Mucosa of descending colon (tissue), 3 donors: Measurements from ENCODE around the gene SLC12A7. TPM values are rescaled to one million over a fixed set of nuclear protein-coding genes. Genes with fewer than 3 reads are reported as not detected.
A peak's percentile ranks its signal among the peaks of the same experiment; 100 is the strongest.

ENCODE experiments used
- ATAC-seq: fragments of 200-7000 bp; cut with Tn5 transposase; one replicate; pipeline ENCODE4 v1.9.1; 2020; ENCODE audit warnings: mild to moderate bottlenecking, moderate library complexity
- DNase-seq, 3 donors: peaks; one replicate each; pipeline ENCODE4 v3.0.0-alpha.2; 2020
- H3K36me3 ChIP-seq: fragments of 200-600 bp; one replicate; pipeline ENCODE4 v1.8.0; 2021; ENCODE audit warnings: low read depth, mild to moderate bottlenecking
- H3K4me1 ChIP-seq: fragments of 200-600 bp; one replicate; pipeline ENCODE4 v1.8.0; 2021; ENCODE audit warnings: low read depth, mild to moderate bottlenecking
- H3K4me3 ChIP-seq: fragments of 200-600 bp; one replicate; pipeline ENCODE4 v1.8.0; 2021; ENCODE audit warnings: mild to moderate bottlenecking
- H3K9me3 ChIP-seq: fragments of 200-600 bp; one replicate; pipeline ENCODE4 v1.8.0; 2021; ENCODE audit warnings: mild to moderate bottlenecking
- intact Hi-C, 2 donors: fragments of 100-400 bp; cut with DNase I in 1 of 2; cut with micrococcal nuclease in 1 of 2; formaldehyde crosslinking; loops; one replicate each; pipeline versions ENCODE4 v1.11.0 to v1.11.1; 2022; cut with DNase I, micrococcal nuclease
- total RNA-seq, 3 donors: library from RNA; stranded (reverse); fragmentation: NEBNext Ultra II Directional in 2 of 3; extraction: Animal tissue kit (Norgen Biotek cat#: 25700) in 2 of 3; gene quantifications; one replicate each; pipeline versions ENCODE4 v1.2.1 to v1.2.4, GENCODE V29; 2021 to 2023
- TF ChIP-seq, protein P1 (sequence below): fragments of 200-600 bp; IDR thresholded peaks from one replicate; pipeline ENCODE4 v1.8.0; 2022; ENCODE audit warnings: antibody characterized with exemption, mild to moderate bottlenecking
- donor health status: DM: no; HTN: no; CAD: no; lungs with moderate emphysema.
- donor health status: DM: no; HTN: no; CAD: no.
- donor health status: DM: no; HTN: yes; CAD: no.

Gene SLC12A7
- total RNA-seq, 3 donors from 2014 or later: 80.5 to 97.4 (median 94.1) TPM

DNA sequence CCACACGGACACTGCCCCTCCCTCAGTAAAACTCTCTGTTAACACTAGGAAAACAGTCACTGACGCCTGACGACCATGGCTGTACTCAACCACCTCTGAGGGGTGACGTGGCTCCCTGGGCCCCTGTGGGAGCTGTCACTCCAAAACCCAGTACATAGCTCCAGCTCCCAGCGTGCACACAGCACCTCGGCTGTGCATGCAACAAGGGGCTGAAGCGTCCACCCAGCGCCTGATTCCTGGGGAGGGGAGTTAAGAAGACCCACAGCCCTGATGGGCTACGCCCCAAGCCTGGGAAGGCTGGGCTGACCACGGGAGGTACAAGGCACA is 36.3 kb downstream of the SLC12A7 start:
- H3K4me1 ChIP-seq: no peaks in the 10 kb centered on the region
- ATAC-seq (no peak), DNase-seq (no peak)
- intact Hi-C loops: no loop called here
- H3K36me3 ChIP-seq: peaks cover 7% of the 10 kb centered on the region
- no peak overlapping the region for H3K4me3 ChIP-seq
- TF ChIP-seq, protein P1, sequence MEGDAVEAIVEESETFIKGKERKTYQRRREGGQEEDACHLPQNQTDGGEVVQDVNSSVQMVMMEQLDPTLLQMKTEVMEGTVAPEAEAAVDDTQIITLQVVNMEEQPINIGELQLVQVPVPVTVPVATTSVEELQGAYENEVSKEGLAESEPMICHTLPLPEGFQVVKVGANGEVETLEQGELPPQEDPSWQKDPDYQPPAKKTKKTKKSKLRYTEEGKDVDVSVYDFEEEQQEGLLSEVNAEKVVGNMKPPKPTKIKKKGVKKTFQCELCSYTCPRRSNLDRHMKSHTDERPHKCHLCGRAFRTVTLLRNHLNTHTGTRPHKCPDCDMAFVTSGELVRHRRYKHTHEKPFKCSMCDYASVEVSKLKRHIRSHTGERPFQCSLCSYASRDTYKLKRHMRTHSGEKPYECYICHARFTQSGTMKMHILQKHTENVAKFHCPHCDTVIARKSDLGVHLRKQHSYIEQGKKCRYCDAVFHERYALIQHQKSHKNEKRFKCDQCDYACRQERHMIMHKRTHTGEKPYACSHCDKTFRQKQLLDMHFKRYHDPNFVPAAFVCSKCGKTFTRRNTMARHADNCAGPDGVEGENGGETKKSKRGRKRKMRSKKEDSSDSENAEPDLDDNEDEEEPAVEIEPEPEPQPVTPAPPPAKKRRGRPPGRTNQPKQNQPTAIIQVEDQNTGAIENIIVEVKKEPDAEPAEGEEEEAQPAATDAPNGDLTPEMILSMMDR: no peak
- no peaks in the 10 kb centered on the region for H3K9me3 ChIP-seq

DNA sequence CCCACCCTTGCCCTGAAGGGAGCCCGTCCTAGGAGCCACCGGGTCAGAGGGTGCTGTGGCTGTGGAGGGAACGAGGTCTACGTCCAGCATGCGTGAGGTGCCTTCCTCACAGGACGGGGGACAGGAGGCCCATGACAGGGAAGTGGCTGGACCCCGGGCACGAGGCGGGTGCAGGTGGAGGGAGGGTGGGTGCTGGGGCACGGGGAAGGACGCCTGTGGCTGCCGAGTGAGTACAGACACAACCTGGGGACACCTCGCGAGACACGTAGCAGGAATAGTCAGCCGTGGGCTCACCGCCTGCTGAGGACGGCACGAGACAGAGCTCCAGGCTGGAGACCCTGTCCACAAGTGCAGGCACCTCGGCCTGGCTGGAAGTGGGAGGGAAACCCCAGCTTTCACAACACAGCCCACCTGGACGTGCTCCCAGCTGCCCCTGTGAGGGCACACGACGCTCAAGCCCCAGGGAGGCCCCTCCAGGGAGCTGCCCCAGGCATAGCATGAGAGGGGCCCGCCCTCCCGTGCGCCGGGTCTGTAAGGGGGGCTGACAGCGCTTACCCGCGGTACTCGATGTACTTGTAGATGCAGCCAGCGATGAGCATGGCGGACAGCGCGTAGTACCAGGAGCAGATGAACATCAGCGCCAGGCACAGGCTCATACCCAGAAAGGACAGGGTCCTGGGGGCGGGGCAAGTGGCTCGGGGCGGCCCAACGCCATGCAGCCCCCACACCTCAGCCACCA is 36.9 kb downstream of the SLC12A7 start:
- H3K9me3 ChIP-seq: no peaks in the 10 kb centered on the region
- TF ChIP-seq, protein P1: no peak
- ATAC-seq: no peak
- intact Hi-C loops: no loop called here
- peaks cover 7% of the 10 kb centered on the region for H3K36me3 ChIP-seq
- H3K4me3 ChIP-seq: no peak overlapping the region
- no peak for DNase-seq
- no peaks in the 10 kb centered on the region for H3K4me1 ChIP-seq

DNA sequence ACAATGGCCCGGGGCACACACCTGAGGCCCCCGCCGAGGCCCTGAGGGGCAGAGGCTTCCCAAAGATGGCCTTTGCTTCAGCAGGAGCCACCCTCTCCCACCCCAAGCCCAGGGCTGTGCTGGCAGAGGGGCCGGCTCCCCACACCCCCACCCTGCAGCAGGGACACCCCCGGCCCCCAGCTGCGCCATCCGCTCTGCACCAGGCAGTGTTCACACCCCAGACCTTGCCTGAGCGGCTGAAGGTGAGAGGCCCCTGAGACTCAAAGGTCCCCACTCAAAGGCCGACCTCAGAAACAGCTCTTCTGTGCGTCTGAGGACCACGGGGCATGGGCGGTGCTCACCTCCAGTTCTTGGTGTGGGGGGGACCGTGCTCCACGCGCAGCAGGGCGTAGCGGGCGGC is 37.6 kb downstream of the SLC12A7 start:
- Histone ChIP-seq H3K36me3 (peaks cover 7% of the 10 kb centered on the region), H3K4me1 (no peaks in the 10 kb centered on the region), H3K9me3 (no peaks in the 10 kb centered on the region), H3K4me3 (no peak overlapping the region)
- no peak for ATAC-seq
- no peak for DNase-seq
- intact Hi-C loops: no loop called here
- TF ChIP-seq, protein P1: no peak

DNA sequence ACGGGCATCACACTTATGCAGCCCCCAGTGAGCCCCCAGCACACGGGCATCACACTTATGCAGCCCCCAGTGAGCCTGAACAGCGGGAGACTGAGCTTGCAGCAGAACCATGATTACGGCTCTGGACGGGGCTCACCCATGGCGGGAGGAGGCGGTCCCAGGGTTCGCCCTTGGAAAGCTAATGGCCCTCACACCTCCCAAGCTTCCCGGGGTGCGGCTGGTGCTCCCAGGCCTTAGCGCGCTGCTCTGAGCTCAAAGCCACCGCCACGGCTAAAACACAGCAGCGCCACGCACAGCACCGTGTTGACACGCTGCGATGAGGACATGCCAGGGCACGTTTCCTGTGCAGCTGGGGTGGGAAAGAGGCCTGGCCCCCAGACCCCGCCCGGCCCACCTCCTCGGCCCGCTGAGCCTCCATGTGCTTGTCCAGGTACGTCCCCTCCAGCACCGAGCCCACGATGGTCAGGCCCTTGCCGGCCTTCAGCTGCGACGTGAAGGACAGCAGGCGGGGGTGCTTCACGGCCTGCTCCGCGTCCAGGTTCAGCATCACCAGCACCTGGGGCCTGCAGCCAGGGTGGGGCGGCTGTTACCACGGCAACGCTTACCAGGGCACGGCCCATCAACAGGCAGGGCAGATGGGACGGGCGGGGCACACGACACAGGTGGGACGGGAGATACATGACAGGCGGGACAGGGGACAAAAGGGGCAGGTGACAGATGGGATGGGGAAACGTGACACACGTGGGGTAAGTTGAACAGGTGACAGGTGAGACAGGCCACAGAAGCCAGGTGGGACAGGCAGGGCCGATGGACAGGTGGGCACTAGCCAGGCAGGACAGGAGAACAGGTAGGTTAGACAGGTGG is 38.4 kb downstream of the SLC12A7 start:
- Histone ChIP-seq H3K4me1 (no peaks in the 10 kb centered on the region), H3K9me3 (no peaks in the 10 kb centered on the region), H3K36me3 (peaks cover 7% of the 10 kb centered on the region), H3K4me3 (no peak overlapping the region)
- intact Hi-C loops: no loop called here
- peak; percentile 78 for ATAC-seq
- TF ChIP-seq, protein P1: no peak
- DNase-seq: peak; percentile 38 to 77 (median 60)

DNA sequence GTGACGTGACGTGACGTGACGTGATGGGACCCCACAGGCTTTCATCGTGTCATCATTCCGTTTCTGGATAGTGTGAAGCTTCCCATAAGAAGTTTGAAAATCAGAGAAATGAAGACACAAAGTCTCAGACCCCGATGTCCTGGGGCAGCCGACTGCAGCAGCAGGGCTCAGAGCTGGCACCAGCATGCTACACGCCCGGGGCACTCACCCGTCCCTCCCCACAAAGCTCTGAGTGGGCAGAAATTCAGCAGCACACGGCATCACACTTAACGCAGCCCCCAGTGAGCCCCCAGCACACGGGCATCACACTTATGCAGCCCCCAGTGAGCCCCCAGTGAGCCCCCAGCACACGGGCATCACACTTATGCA is 42.2 kb downstream of the SLC12A7 start:
- no peak for ATAC-seq
- Histone ChIP-seq H3K4me1 (no peaks in the 10 kb centered on the region), H3K4me3 (no peak overlapping the region), H3K36me3 (no peaks in the 10 kb centered on the region), H3K9me3 (no peaks in the 10 kb centered on the region)
- DNase-seq: no peak
- intact Hi-C loops: no loop called here
- TF ChIP-seq, protein P1: no peak
